ENCODE results near the gene NCOA7. TPM values are rescaled to one million over a fixed set of nuclear protein-coding genes. Genes with fewer than 3 reads are reported as not detected.
A peak's percentile ranks its signal among the peaks of the same experiment; 100 is the strongest.

The NCOA7 gene
- total RNA-seq, 1 donor, result 41.7 TPM

GRCh38 chr6:125872259-125872921, 81.6 kb downstream of the NCOA7 start:
- no peak for TF ChIP-seq CTCF (IDR thresholded peaks at IDR 0.05; ENCODE audit: insufficient read depth, low read length)
- H3K4me3 ChIP-seq (ENCODE audit: low read depth, low read length), result no peak overlapping the region
- DNase-seq (ENCODE audit: low read depth), result peak; percentile 30

GRCh38 chr6:125882243-125882642, 91.5 kb downstream of the NCOA7 start:
- H3K4me3 ChIP-seq (ENCODE audit: low read depth, low read length), result no peak overlapping the region
- no peak for DNase-seq (ENCODE audit: low read depth)
- no peak for TF ChIP-seq CTCF (IDR thresholded peaks at IDR 0.05; ENCODE audit: insufficient read depth, low read length)

- no peak for TF ChIP-seq CTCF (IDR thresholded peaks at IDR 0.05; ENCODE audit: insufficient read depth, low read length)
- no peak for DNase-seq (ENCODE audit: low read depth)
- no peak overlapping the region for H3K4me3 ChIP-seq (ENCODE audit: low read depth, low read length)
These were observed 94.0 kb downstream of the NCOA7 start for GRCh38 chr6:125884634-125885371.

GRCh38 chr6:125886021-125886420, 95.3 kb downstream of the NCOA7 start:
- no peak for DNase-seq (ENCODE audit: low read depth)
- no peak for TF ChIP-seq CTCF (IDR thresholded peaks at IDR 0.05; ENCODE audit: insufficient read depth, low read length)
- H3K4me3 ChIP-seq (ENCODE audit: low read depth, low read length), result no peak overlapping the region

GRCh38 chr6:125886914-125887313, 96.2 kb downstream of the NCOA7 start:
- no peak for TF ChIP-seq CTCF (IDR thresholded peaks at IDR 0.05; ENCODE audit: insufficient read depth, low read length)
- DNase-seq (ENCODE audit: low read depth), result no peak
- H3K4me3 ChIP-seq (ENCODE audit: low read depth, low read length), result no peak overlapping the region

- TF ChIP-seq CTCF (IDR thresholded peaks at IDR 0.05; ENCODE audit: insufficient read depth, low read length), result no peak
These were observed 96.6 kb downstream of the NCOA7 start for GRCh38 chr6:125887372-125887771.

More at GRCh38 chr6:125887372-125887771, 96.6 kb downstream of the NCOA7 start:
- no peak overlapping the region for H3K4me3 ChIP-seq (ENCODE audit: low read depth, low read length)
- no peak for DNase-seq (ENCODE audit: low read depth)

Measured in fibroblast of the aortic adventitia (primary cell).